ENCODE data around the gene RPL28. TPM values are rescaled to one million over a fixed set of nuclear protein-coding genes. Genes with fewer than 3 reads are reported as not detected.
A peak's percentile ranks its signal among the peaks of the same experiment; 100 is the strongest.

The RPL28 gene
- total and polyA plus RNA-seq, 2 of the 4 experiments (the other 2 are of a cell fraction): 386 to 1,693 TPM

GRCh38 chr19:55384131-55384919 lies 1.4 kb upstream of the RPL28 start, which contains the start of gene TMEM238:
Gene TMEM238 (minus strand): TSS chr19:55384292. CDS start chr19:55384259, 33 bp downstream.
- Histone ChIP-seq H2BK20ac (ENCODE audit: low read depth, low read length) (no peak within 1 kb of the TSS), H4K20me1 (ENCODE audit: insufficient read depth, low read length) (peaks cover 36% of the 10 kb centered on the region), H2AK9ac (replicated peaks; ENCODE audit: low read depth, low read length, poor library complexity) (peak within 1 kb of the TSS; percentile 86), H3K36me3 (ENCODE audit: control insufficient read depth, insufficient read depth, low read length) (peaks cover 29% of the 10 kb centered on the region), H2BK120ac (ENCODE audit: low read depth, low read length) (peak within 1 kb of the TSS; percentile 42), H3K79me1 (ENCODE audit: low read depth in 1 of 2, low read length in 2 of 2) (peaks cover 14 to 39% of the 10 kb centered on the region in 2 experiments; a peak in 3 of 4 replicates), H4K91ac (ENCODE audit: insufficient read depth, low read depth, low read length) (peak within 1 kb of the TSS; percentile 67), H3K56ac (ENCODE audit: extremely low read depth, insufficient read depth, low read length) (peak within 1 kb of the TSS; percentile 59), H3K23ac (ENCODE audit: low read depth, low read length) (peak within 1 kb of the TSS; percentile 88; the same call in 1 of the 2 replicates), H2AFZ (replicated peaks; ENCODE audit: low read length, poor library complexity) (peak within 1 kb of the TSS; percentile 90), H3K27me3 (ENCODE audit: control insufficient read depth, insufficient read depth, low read length) (no peaks in the 10 kb centered on the region), H3K4ac (ENCODE audit: low read depth, low read length) (peak within 1 kb of the TSS; percentile 92), H4K5ac (ENCODE audit: low read depth, low read length) (peak within 1 kb of the TSS; percentile 81), H3K4me2 (ENCODE audit: low read depth, low read length) (peak within 1 kb of the TSS; percentile 93), H2BK5ac (ENCODE audit: low read depth, low read length, poor library complexity, severe bottlenecking) (peak within 1 kb of the TSS; percentile 69), H3K18ac (ENCODE audit: low read depth, low read length) (peak within 1 kb of the TSS; percentile 54), H3K9ac (ENCODE audit: low read depth, low read length) (peak within 1 kb of the TSS; percentile 86), H3K4me3 (ENCODE audit: insufficient read depth, low read depth, low read length) (peak within 1 kb of the TSS; percentile 54), H3K14ac (replicated peaks; ENCODE audit: low read depth, low read length) (peak within 1 kb of the TSS; percentile 80), H3K9me3 (ENCODE audit: control insufficient read depth, insufficient read depth, low read length) (no peaks in the 10 kb centered on the region), H3K9me1 (ENCODE audit: insufficient read depth, low read length) (peaks cover 15% of the 10 kb centered on the region), H4K8ac (ENCODE audit: low read depth in 2 of 2, low read length in 2 of 2) (peak within 1 kb of the TSS; percentile 79 to 90), H3K4me1 (ENCODE audit: control insufficient read depth, insufficient read depth, low read length) (peaks cover 34% of the 10 kb centered on the region), H3K27ac (ENCODE audit: insufficient read depth, low read length) (peak within 1 kb of the TSS; percentile 84), H2BK15ac (ENCODE audit: low read depth, low read length) (peak within 1 kb of the TSS; percentile 33; the same call in 1 of the 3 replicates), H2AK5ac (ENCODE audit: low read depth, low read length) (peak within 1 kb of the TSS; percentile 98)
- DNase-seq (no peak), ATAC-seq (ENCODE audit: low read depth) (peak; percentile 2; the same call in 1 of the 2 replicates)
- intact Hi-C loops (cut with micrococcal nuclease) (no loop called here), in situ Hi-C loops (cut with MboI; ENCODE audit: low sequenced_read_pairs) (loop anchor here (10.0 kb wide), 1 partner anchor 90 kb away; no protein-coding TSS in a partner anchor), dilution Hi-C loops (cut with HindIII; ENCODE audit: low sequenced_read_pairs, unreplicated experiment) (no loop called here)
- BruUV-seq (replicated peaks): no TSS peak
- WGBS, 2 experiments (ENCODE audit: extremely low coverage in 2 of 2, insufficient read length in 1 of 2): 23% methylated on average over 56 of the region's 72 CpGs; no CpG with 5 or more reads in 1 of the 2 experiments
- CTCF ChIA-PET: interaction anchor here (0.6 to 1.2 kb wide), 5 partner anchors 34 to 224 kb away, joined by 3 to 7 read pairs (median 4); partner anchors contain the start of gene KMT5C
- POLR2A ChIA-PET (ENCODE audit: unreplicated experiment): interaction anchor here (0.5 to 0.9 kb wide), 2 partner anchors 15 to 1305 kb away, joined by 3 to 4 read pairs; no protein-coding TSS in a partner anchor
- TF ChIP-seq RCOR1 (IDR thresholded peaks at IDR 0.05; ENCODE audit: insufficient replicate concordance, low read length): no peak
- TF ChIP-seq NFE2L2 (IDR thresholded peaks at IDR 0.05; ENCODE audit: low read depth, low read length): no peak
- no peak for TF ChIP-seq CTCF (conservative IDR thresholded peaks at IDR 0.05; ENCODE audit: low read depth, low read length)
- TF ChIP-seq USF2 (IDR thresholded peaks at IDR 0.05; ENCODE audit: low read depth, low read length): no peak
- TF ChIP-seq MXI1 (IDR thresholded peaks at IDR 0.05; ENCODE audit: borderline replicate concordance, low read depth, low read length): no peak
- no peak for TF ChIP-seq RAD21 (IDR thresholded peaks at IDR 0.05; ENCODE audit: low read length)
- no peak for TF ChIP-seq ELK1 (IDR thresholded peaks at IDR 0.05; ENCODE audit: borderline replicate concordance, low read depth, low read length)
- TF ChIP-seq MAZ (IDR thresholded peaks at IDR 0.05; ENCODE audit: borderline replicate concordance, low read depth, low read length): no peak
- no peak for TF ChIP-seq MAFK (IDR thresholded peaks at IDR 0.05; ENCODE audit: low read depth, low read length)
- TF ChIP-seq FOS (IDR thresholded peaks at IDR 0.05; ENCODE audit: low read depth, low read length): no peak
- TF ChIP-seq CEBPB (IDR thresholded peaks at IDR 0.05; ENCODE audit: low read depth, low read length): no peak
- no peak for TF ChIP-seq CHD1 (IDR thresholded peaks at IDR 0.05; ENCODE audit: low read depth, low read length)
- TF ChIP-seq RFX5 (IDR thresholded peaks at IDR 0.05; ENCODE audit: low read depth, low read length): no peak

Measured in IMR-90 (cell line).